IPS DF 6.9 (cell line): ENCODE results near the gene CEP72.

Source experiments
- DNase-seq: peaks from one replicate; pipeline ENCODE4 v3.0.0-alpha.2; 2013; ENCODE audit warnings: low read depth, low spot score
- H3K27ac ChIP-seq: one replicate; pipeline ENCODE4 v1.5.1; 2013; ENCODE audit warnings: low read length, control low read depth
- H3K27me3 ChIP-seq: 2 replicates; pipeline ENCODE4 v1.6.1; 2013; ENCODE audit warnings: mild to moderate bottlenecking, low read length; ENCODE audit not compliant: control insufficient read depth, insufficient read depth
- H3K36me3 ChIP-seq: 2 replicates; pipeline ENCODE4 v1.6.1; 2013; ENCODE audit warnings: low read length; ENCODE audit not compliant: control insufficient read depth, insufficient read depth
- H3K4me1 ChIP-seq: 2 replicates; pipeline ENCODE4 v1.6.1; 2013; ENCODE audit warnings: low read length; ENCODE audit not compliant: control insufficient read depth, insufficient read depth
- H3K4me3 ChIP-seq: 2 replicates; pipeline ENCODE4 v1.5.1; 2013; ENCODE audit warnings: mild to moderate bottlenecking, low read length
- H3K9me3 ChIP-seq: 2 replicates; pipeline ENCODE4 v1.6.1; 2013; ENCODE audit warnings: low read length, inconsistent platforms; ENCODE audit not compliant: control insufficient read depth, insufficient read depth
- WGBS: extraction: QIAGEN DNeasy Blood & Tissue Kit; methylation state at CpG from one replicate; pipeline ENCODE4 v1.1.7; 2013; ENCODE audit warnings: mixed read lengths, missing lambda C conversion rate; ENCODE audit not compliant: insufficient read length, insufficient coverage; 5-methylcytosine and 5-hydroxymethylcytosine counted together

CEP72 gene

GRCh38 chr5:616484-617039 is 4.4 kb downstream of the CEP72 start:
- peaks cover 15% of the 10 kb centered on the region for H3K36me3 ChIP-seq

GRCh38 chr5:617896-618295 is 5.8 kb downstream of the CEP72 start:
- no CpG with 5 or more reads among the region's 12 CpGs for WGBS
- H3K4me3 ChIP-seq: no peak overlapping the region
- H3K27ac ChIP-seq: no peak overlapping the region
- H3K4me1 ChIP-seq: no peaks in the 10 kb centered on the region
- DNase-seq: no peak
- peaks cover 19% of the 10 kb centered on the region for H3K36me3 ChIP-seq
- no peaks in the 10 kb centered on the region for H3K9me3 ChIP-seq
- H3K27me3 ChIP-seq: no peaks in the 10 kb centered on the region

More at GRCh38 chr5:616484-617039, 4.4 kb downstream of the CEP72 start:
- no peaks in the 10 kb centered on the region for H3K27me3 ChIP-seq
- H3K9me3 ChIP-seq: no peaks in the 10 kb centered on the region
- H3K4me3 ChIP-seq: no peak overlapping the region
- no peaks in the 10 kb centered on the region for H3K4me1 ChIP-seq
- DNase-seq: no peak
- WGBS: 100% methylated on average over 1 of the region's 13 CpGs
- no peak overlapping the region for H3K27ac ChIP-seq

GRCh38 chr5:618450-618849 is 6.3 kb downstream of the CEP72 start:
- Histone ChIP-seq H3K4me3 (no peak overlapping the region), H3K36me3 (peaks cover 19% of the 10 kb centered on the region), H3K4me1 (no peaks in the 10 kb centered on the region), H3K27me3 (no peaks in the 10 kb centered on the region), H3K9me3 (no peaks in the 10 kb centered on the region), H3K27ac (no peak overlapping the region)
- DNase-seq: no peak
- no CpG with 5 or more reads among the region's 5 CpGs for WGBS

- WGBS: no CpG with 5 or more reads among the region's 16 CpGs
- Histone ChIP-seq H3K4me1 (no peaks in the 10 kb centered on the region), H3K27ac (no peak overlapping the region)
Measured at GRCh38 chr5:619444-619843, 7.3 kb downstream of the CEP72 start.

DNA sequence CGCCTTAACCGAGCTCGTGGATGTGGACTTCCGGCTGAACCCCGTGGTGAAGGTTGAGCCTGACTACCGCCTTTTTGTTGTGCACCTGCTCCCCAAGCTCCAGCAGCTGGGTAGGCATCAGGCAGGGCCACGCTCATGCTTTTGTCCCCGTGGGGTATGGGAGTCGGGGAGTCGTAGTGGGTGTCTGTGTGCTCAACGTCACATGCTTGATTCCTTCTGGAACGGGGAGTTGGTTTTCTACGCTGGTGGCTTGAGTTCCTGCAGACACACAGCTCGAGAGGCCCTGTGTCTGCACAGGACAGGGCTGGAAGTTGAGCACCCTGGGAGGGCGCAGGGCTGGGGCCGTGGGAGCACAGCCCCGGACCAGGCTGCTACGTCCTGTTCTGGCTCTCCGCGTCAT is 8.0 kb downstream of the CEP72 start:
- Histone ChIP-seq H3K36me3 (peaks cover 26% of the 10 kb centered on the region), H3K4me3 (no peak overlapping the region), H3K4me1 (no peaks in the 10 kb centered on the region), H3K9me3 (no peaks in the 10 kb centered on the region), H3K27me3 (no peaks in the 10 kb centered on the region), H3K27ac (no peak overlapping the region)
- WGBS: no CpG with 5 or more reads among the region's 20 CpGs
- no peak for DNase-seq

More at GRCh38 chr5:619444-619843, 7.3 kb downstream of the CEP72 start:
- DNase-seq: no peak
- Histone ChIP-seq H3K36me3 (peaks cover 20% of the 10 kb centered on the region), H3K9me3 (no peaks in the 10 kb centered on the region), H3K4me3 (no peak overlapping the region), H3K27me3 (no peaks in the 10 kb centered on the region)

DNA sequence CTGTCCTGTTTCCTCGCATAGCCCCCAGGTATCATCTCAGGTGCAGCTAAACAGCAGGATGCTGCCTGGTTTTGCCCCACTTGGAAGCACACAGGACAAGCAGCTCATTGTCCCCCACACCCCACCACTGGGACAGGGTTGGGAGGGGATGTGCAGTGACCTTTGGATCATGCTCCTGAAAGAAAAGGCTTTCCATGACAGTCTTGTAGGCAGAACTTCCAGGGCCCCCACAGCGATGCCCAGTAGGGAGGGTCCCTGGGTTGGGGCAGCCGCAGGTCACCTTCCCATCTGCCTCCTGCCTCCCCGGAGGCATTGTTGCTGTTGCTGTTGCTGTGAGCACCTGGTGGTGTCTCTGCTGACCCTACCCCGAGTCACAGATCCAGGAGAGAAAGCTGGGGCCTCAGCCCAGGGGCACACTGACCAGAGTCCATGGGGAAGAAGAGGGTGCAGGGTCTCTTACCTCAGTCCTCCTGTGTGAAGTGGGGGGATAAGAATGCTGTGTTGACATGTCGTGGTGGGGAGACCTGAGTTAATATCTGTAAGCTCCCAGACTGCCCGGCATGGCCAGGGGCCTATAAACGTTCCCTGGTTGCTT is 8.5 kb downstream of the CEP72 start:
- Histone ChIP-seq H3K27ac (no peak overlapping the region), H3K4me3 (no peak overlapping the region), H3K4me1 (no peaks in the 10 kb centered on the region), H3K9me3 (no peaks in the 10 kb centered on the region), H3K27me3 (no peaks in the 10 kb centered on the region), H3K36me3 (peaks cover 28% of the 10 kb centered on the region)
- no peak for DNase-seq
- no CpG with 5 or more reads among the region's 8 CpGs for WGBS

- H3K4me1 ChIP-seq: no peaks in the 10 kb centered on the region
- H3K36me3 ChIP-seq: peaks cover 28% of the 10 kb centered on the region
Measured at GRCh38 chr5:621341-621761, 9.2 kb downstream of the CEP72 start.

GRCh38 chr5:622359-622758 is 10.2 kb downstream of the CEP72 start:
- no peak overlapping the region for H3K27ac ChIP-seq
- H3K36me3 ChIP-seq: peaks cover 28% of the 10 kb centered on the region
- no peak for DNase-seq
- H3K9me3 ChIP-seq: no peaks in the 10 kb centered on the region
- no peaks in the 10 kb centered on the region for H3K4me1 ChIP-seq
- H3K4me3 ChIP-seq: no peak overlapping the region
- no CpG with 5 or more reads among the region's 9 CpGs for WGBS
- no peaks in the 10 kb centered on the region for H3K27me3 ChIP-seq

More at GRCh38 chr5:621341-621761, 9.2 kb downstream of the CEP72 start:
- no peak for DNase-seq
- WGBS: no CpG with 5 or more reads among the region's 16 CpGs
- H3K27ac ChIP-seq: no peak overlapping the region
- H3K9me3 ChIP-seq: no peaks in the 10 kb centered on the region
- H3K4me3 ChIP-seq: no peak overlapping the region
- no peaks in the 10 kb centered on the region for H3K27me3 ChIP-seq

- DNase-seq: no peak
- no peaks in the 10 kb centered on the region for H3K9me3 ChIP-seq
- peaks cover 31% of the 10 kb centered on the region for H3K36me3 ChIP-seq
- WGBS: no CpG with 5 or more reads among the region's 31 CpGs
- H3K4me3 ChIP-seq: no peak overlapping the region
- H3K27ac ChIP-seq: no peak overlapping the region
- no peaks in the 10 kb centered on the region for H3K27me3 ChIP-seq
- H3K4me1 ChIP-seq: no peaks in the 10 kb centered on the region
Measured at GRCh38 chr5:622946-623522, 10.9 kb downstream of the CEP72 start.

DNA sequence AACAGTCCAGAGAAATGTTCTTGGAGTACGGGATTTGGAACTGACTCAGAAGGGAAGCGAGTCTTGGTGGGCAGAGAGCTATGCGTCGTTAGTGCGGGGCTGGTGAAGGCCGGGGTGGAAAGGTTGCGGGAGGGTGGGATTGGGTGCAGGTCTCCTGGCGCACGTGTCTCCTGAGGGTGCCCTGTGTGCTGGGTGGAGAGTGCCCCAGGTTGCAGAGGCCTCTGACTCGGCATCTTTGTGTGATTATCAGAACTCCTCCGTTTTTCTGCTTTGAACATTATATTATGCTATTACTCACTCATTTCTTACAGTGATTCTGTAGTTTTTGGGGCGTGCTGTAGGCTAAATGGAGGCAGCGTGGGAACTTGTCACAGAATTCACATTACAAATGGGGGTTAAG is 11.4 kb downstream of the CEP72 start:
- DNase-seq: no peak
- Histone ChIP-seq H3K36me3 (peaks cover 31% of the 10 kb centered on the region), H3K9me3 (no peaks in the 10 kb centered on the region), H3K27me3 (no peaks in the 10 kb centered on the region), H3K4me1 (no peaks in the 10 kb centered on the region), H3K27ac (no peak overlapping the region), H3K4me3 (no peak overlapping the region)
- WGBS: no CpG with 5 or more reads among the region's 13 CpGs
